Dermis blood vessel endothelial cell (primary cell): ENCODE results near the gene OR1K1. TPM values are rescaled to one million over a fixed set of nuclear protein-coding genes. Genes with fewer than 3 reads are reported as not detected.

Source experiments
- total RNA-seq: library from RNA; depleted of rRNA; stranded (reverse); fragments of >200 nt; gene quantifications from 2 replicates; pipeline ENCODE4 v1.2.3, GENCODE V29; 2014

OR1K1 gene
- total RNA-seq, 1 donor from 2014 or later, result not detected

Other genes with a start within 250 kb of the OR1K1 start
- not detected in 2 replicates for gene OR1N2, start 247.0 kb upstream of the OR1K1 start, total RNA-seq
- 0.23 TPM in 1 of 2 replicates, not detected in the other for gene OR1L8, start 216.7 kb upstream of the OR1K1 start, total RNA-seq
- gene OR1Q1, start 185.4 kb upstream of the OR1K1 start, total RNA-seq, result not detected in 2 replicates
- 0.17 TPM in 1 of 2 replicates, not detected in the other for gene OR1B1, start 142.5 kb upstream of the OR1K1 start, total RNA-seq
- not detected in 2 replicates for gene OR1L1, start 138.4 kb upstream of the OR1K1 start, total RNA-seq
- not detected in 2 replicates for gene OR1L3, start 125.0 kb upstream of the OR1K1 start, total RNA-seq
- not detected in 2 replicates for gene OR1L4, start 76.1 kb upstream of the OR1K1 start, total RNA-seq
- gene OR1L6, start 57.8 kb upstream of the OR1K1 start, total RNA-seq, result not detected in 2 replicates
- not detected in 2 replicates for gene OR5C1, start 11.2 kb upstream of the OR1K1 start, total RNA-seq
- 87.4 and 118 TPM in 2 replicates for gene PDCL, start 28.5 kb downstream of the OR1K1 start, total RNA-seq
- 88.0 and 114 TPM in 2 replicates for gene RC3H2, start 105.2 kb downstream of the OR1K1 start, total RNA-seq
- 14.5 and 14.6 TPM in 2 replicates for gene ZBTB6, start 113.2 kb downstream of the OR1K1 start, total RNA-seq
- gene ZBTB26, start 131.4 kb downstream of the OR1K1 start, total RNA-seq, result 4.4 and 5.7 TPM in 2 replicates
- 55.8 and 62.4 TPM in 2 replicates for gene RABGAP1, start 140.9 kb downstream of the OR1K1 start, total RNA-seq
- 0.33 and 0.68 TPM in 2 replicates for gene GPR21, start 233.5 kb downstream of the OR1K1 start, total RNA-seq